ENCODE measurements around the gene DUSP15.

GRCh38 chr20:31837896-31838397, 32.4 kb downstream of the DUSP15 start:
- no peak for TF ChIP-seq USF2 (IDR thresholded peaks at IDR 0.05; ENCODE audit: low read depth, low read length)
- no peak for TF ChIP-seq CTCF (conservative IDR thresholded peaks at IDR 0.05; ENCODE audit: low read depth, low read length)
- TF ChIP-seq RAD21 (IDR thresholded peaks at IDR 0.05; ENCODE audit: low read length): no peak
- TF ChIP-seq NFE2L2 (IDR thresholded peaks at IDR 0.05; ENCODE audit: low read depth, low read length): no peak
- TF ChIP-seq MXI1 (IDR thresholded peaks at IDR 0.05; ENCODE audit: borderline replicate concordance, low read depth, low read length): no peak
- TF ChIP-seq CEBPB (IDR thresholded peaks at IDR 0.05; ENCODE audit: low read depth, low read length): no peak
- TF ChIP-seq CHD1 (IDR thresholded peaks at IDR 0.05; ENCODE audit: low read depth, low read length): no peak
